HG02840 (cell line): Measurements from ENCODE around the gene CLIC3.

ENCODE experiments used
- ATAC-seq: cut with Tn5 transposase; IDR thresholded peaks from one replicate; pipeline ENCODE4 v1.9.1; 2021; ENCODE audit warnings: mild to moderate bottlenecking, moderate library complexity, moderate number of reproducible peaks; ENCODE audit not compliant: unreplicated experiment, low FRiP score

CLIC3 gene

DNA sequence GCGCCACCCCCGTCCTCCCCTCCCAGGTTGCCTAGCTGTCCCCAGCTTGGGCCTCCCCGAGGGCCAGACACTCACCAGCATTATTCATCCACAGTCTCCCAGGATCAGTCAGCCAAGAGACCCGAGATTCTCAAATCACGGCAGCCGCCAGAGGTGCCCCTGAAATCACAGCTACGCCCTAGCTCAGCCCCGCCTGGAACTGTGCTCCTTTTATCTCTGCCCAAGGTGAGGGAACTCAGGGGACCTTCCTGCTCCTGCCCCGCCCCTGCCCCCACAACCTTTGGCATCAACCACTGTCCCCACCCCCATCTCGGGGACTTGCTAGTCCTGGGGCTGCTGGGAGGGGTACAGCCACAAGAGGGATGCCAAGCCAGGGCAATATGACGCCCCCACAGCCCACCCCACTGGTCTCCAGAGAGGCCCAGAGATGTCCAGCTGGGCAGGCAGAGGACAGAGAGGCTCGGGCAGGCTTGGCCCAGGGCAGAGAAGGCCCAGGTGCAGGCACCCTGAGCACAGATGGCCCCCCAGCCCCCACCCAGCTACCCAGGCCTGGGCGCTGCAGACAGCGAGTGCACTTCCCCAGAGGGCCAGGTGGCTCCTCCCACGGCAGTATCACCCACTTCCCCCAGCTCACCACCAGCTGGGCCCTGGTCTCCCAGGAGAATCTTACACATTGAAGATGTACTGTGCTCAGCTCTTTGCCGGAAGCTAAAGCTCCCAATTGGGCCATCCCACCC is 35.7 kb upstream of the CLIC3 start, which contains the start of gene FUT7:
Gene FUT7, minus strand, starts transcription at position 185 of the 737 bp plus-strand sequence. Its CDS starts 97 bp downstream, at position 88.
- no peak for ATAC-seq

- no peak for ATAC-seq
These were observed 34.5 kb upstream of the CLIC3 start for GRCh38 chr9:137030538-137031527.

GRCh38 chr9:137030006-137030405 is 33.6 kb upstream of the CLIC3 start:
- no peak for ATAC-seq

GRCh38 chr9:137029058-137029936 is 32.9 kb upstream of the CLIC3 start:
- ATAC-seq: no peak

DNA sequence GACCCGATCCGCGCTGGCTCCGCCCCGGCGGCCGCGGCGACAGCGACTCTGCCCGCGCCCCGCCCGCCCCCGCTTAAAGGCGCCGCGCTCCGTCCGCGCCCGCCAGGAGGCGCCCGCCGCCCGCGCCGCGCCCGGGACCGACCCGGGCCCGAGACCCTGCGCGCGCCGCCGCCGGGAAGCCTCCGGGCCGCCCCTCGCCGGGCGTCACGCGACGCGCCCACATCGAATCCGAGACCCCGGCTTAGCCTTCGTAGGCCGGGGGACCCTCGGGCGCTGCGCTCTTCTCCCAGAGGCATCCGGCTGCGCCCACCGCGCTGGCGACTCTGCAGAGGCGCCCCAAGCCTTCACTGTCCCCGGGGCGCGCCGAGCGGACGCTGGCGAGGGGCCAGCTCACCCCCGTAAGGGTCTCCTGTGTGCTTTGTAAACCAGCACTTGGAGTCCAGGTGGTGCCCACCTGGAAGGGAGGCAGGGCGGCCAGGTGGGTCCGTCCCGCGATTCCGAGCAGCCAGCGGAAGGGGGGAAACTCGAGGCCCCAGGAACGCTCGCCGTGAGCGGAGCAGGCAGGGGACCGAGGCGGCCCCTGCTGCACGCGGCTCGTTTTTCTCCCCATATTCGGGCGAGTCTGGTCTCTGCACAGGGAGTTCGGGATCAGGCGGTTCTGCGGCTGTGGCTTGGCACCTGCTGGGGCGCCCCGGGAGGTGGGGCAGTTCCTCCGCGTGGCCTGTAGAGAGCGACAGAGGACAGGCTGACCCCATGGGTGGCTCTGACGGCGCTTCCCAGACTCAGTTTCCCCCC is 32.1 kb upstream of the CLIC3 start:
- no peak for ATAC-seq

DNA sequence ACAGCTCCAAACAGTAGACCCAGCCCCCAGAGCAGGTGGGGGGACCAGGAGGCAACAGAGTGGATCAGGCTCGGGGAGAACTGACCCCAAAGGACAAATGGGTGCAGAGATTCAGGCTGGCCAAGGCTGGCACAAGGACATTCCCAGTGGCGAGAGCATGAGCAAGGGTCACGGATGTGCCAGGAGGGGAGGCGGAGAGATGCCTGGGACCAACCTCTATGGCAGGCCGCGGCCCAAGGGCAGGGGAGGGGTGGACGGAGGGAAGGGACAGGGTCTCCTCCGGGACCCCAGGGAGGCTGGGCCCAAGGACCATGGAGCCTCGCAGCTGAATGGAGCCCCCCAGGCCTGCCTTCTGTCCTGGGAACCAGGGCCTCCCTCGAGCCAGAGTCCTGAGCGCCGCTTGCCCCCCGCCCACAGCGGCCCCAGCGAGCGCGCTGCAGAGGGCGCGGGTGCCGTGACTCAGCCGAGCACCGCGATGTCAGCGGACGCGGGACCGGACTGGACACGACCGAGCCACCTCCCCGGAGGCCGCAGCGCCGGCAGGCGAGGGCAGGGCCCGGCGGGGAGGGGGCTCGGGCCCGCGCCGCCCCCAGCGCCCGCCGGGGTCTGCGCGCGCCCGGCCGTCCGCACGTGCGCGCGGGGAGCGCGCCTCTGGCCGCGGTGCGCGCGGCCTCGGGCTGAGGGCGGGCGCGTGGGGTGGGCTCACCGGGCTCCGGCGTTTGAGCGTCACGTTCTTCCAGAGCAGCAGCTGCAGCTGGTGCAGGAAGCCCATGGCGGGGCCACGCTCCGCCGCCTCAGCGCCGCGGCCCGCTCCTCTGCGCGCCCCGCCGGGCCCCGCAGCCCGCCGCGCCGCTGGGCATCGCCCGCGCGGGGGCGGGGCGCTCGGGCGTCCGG is 31.2 kb upstream of the CLIC3 start, which contains the start of gene ABCA2:
Gene ABCA2, minus strand, starts transcription at position 869 of the 894 bp plus-strand sequence. Its CDS starts 97 bp downstream, at position 772.
- no peak for ATAC-seq

GRCh38 chr9:137026828-137027227 is 30.5 kb upstream of the CLIC3 start:
- ATAC-seq: no peak

- ATAC-seq: no peak
These were observed 30.0 kb upstream of the CLIC3 start for GRCh38 chr9:137026384-137026783.

- no peak for ATAC-seq
These were observed 29.2 kb upstream of the CLIC3 start for GRCh38 chr9:137025517-137025966.

GRCh38 chr9:137023583-137023991 is 27.2 kb upstream of the CLIC3 start:
- no peak for ATAC-seq

DNA sequence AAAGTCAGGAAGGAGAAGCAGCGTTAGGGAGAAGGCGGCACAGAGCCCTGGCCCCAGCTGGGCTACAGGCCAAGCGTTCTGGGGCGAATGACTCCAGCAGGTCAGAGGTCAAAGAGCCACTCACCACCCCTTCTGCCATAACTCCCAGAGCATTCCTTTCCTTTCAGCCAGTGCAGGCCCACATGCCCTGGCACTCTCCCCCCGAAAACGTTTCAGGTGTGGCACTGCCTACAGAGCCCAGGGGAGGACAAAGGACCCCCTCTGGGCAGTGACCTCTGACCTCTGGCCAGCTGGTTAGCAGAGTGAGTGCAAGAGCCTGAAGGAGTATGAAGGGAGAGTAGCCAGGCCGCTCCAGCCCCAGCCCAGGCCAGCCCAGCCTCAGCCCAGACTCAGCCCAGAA is 26.8 kb upstream of the CLIC3 start:
- no peak for ATAC-seq

DNA sequence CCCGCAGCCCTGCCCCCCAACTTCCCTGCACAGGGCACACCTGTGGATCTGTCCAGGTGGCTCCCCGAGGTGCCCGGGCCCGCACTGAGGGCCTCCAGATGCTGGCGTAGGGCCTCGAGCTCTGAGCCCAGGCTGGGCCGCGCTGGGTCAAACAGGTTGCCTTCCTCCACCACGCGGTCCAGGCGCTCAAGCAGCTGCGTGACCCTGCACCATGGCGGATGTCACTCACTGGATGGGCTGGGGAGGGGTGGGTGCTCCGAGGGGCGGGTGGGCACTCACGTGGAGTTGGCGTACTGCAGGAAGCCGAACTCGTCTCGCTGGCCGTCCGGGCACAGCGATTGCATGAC is 26.3 kb upstream of the CLIC3 start:
- ATAC-seq: no peak

DNA sequence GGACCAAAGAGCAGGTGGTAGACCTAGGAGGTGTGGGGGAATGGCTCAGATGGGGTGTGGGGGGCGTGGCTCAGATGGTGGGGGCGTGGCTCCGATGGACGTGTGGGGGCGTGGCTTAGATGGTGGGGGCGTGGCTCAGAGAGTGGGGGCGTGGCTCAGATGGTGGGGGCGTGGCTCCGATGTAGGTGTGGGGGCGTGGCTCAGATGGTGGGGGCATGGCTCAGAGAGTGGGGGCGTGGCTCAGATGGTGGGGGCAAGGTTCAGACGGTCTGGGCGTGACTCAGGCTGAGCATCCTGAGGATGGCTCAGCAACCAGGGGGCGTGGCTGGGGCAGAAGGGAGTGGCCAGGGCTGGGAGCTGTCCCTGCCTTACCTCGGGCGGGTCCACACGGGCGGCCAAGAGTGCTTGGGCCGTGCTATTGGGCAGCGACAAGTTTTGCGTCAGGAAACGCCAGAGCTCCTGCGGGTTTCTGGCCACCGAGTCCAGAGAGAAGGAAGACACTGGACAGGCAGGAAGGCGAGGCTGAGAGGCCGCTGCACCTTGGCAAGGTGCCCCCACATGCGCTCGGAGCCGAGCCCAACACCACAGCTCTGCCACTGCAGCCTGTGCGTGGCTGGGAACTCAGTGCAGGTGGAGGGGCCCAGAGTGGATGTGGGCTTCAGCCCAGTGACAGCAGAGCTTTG is 25.8 kb upstream of the CLIC3 start:
- no peak for ATAC-seq

- ATAC-seq: no peak
These were observed 25.2 kb upstream of the CLIC3 start for GRCh38 chr9:137021568-137021978.

- no peak for ATAC-seq
These were observed 24.6 kb upstream of the CLIC3 start for GRCh38 chr9:137020771-137021567.

DNA sequence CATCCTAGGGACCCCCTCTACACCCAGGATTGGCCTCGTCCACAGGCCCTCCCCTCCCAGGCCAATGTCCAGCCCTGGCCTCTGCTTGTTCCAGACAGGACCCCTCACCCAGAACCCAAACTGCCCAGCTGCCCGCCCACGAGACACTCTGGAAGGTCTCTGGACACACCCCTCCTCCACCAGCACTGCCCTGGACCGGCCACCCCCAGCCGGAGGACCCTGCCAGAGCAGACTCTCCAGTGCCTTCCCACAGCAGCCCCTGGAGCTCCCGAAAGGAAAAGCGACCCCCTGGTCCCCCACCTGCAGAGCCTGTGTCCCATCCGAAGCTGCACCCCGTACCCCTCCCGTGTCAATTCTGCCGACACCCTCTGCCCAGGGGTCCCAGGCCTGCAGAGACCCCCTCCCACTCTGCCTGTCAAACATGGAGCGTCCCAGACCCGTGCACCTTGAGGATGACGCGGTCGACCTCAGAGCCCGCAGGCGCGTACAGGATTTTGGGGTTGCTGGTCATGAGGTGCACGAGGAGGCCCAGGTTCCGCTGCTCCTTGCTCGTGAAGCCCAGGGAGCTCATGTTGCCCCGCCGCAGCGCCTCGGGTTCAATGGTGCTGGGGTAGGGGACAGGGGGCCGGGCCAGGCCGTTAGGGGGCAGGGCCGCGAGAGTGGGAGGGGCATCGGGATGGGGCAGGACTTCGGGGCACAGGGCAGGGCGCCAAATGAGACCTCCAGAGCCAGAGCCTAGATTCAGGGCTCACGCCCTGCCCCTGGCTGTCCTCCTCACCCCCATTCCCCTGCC is 23.7 kb upstream of the CLIC3 start:
- ATAC-seq: no peak
